Loucy (cell line): ENCODE results near the gene ACADVL.

Source experiments
- CTCF ChIP-seq: fragments of 200-600 bp; sonication (generic); conservative IDR thresholded peaks from 2 replicates; pipeline ENCODE4 v1.5.1; 2014; ENCODE audit warnings: mild to moderate bottlenecking, antibody characterized with exemption, low read length
- EZH2phosphoT487 ChIP-seq: fragments of 200-600 bp; IDR thresholded peaks from 2 replicates; pipeline ENCODE4 v1.6.1; 2018; ENCODE audit warnings: antibody characterized with exemption, mild to moderate bottlenecking, moderate library complexity, borderline replicate concordance

GRCh38 chr17:7250695-7251627, 31.2 kb downstream of the ACADVL start:
- no peak for TF ChIP-seq CTCF
- no peak for TF ChIP-seq EZH2phosphoT487
